Activated naive CD8-positive, alpha-beta T cell (primary cell): ENCODE results near the gene CD53.
"Not testable (repeated sequence)": the region's sequence is repeated elsewhere in the genome, so short reads cannot be mapped to it uniquely, and the experiment has no call there.

ENCODE experiments used
- H3K27ac Mint-ChIP-seq: one replicate; pipeline ENCODE4 v1.8.0; 2021; ENCODE audit warnings: mixed read lengths
- H3K27me3 Mint-ChIP-seq: one replicate; pipeline ENCODE4 v1.8.0; 2021; ENCODE audit warnings: mixed read lengths
- H3K36me3 Mint-ChIP-seq: one replicate; pipeline ENCODE4 v1.8.0; 2021; ENCODE audit warnings: mixed read lengths
- H3K4me1 Mint-ChIP-seq: one replicate; pipeline ENCODE4 v1.8.0; 2021; ENCODE audit warnings: low read depth, mixed read lengths
- H3K4me3 Mint-ChIP-seq: one replicate; pipeline ENCODE4 v1.8.0; 2021; ENCODE audit warnings: mild to moderate bottlenecking, mixed read lengths
- H3K9me3 Mint-ChIP-seq: one replicate; pipeline ENCODE4 v1.8.0; 2021; ENCODE audit warnings: low read depth, mixed read lengths

Gene CD53

GRCh38 chr1:110918016-110918415 lies 45.1 kb downstream of the CD53 start:
- Mint-ChIP-seq H3K27ac (no peak overlapping the region), H3K27me3 (no peaks in the 10 kb centered on the region), H3K9me3 (peaks cover 22% of the 10 kb centered on the region), H3K4me3 (no peak overlapping the region), H3K4me1 (peaks cover 11% of the 10 kb centered on the region), H3K36me3 (peaks cover 22% of the 10 kb centered on the region)

- no peak overlapping the region for H3K27ac Mint-ChIP-seq
- peaks cover 17% of the 10 kb centered on the region for H3K9me3 Mint-ChIP-seq
- peaks cover 3% of the 10 kb centered on the region for H3K4me1 Mint-ChIP-seq
- H3K27me3 Mint-ChIP-seq = no peaks in the 10 kb centered on the region
- H3K36me3 Mint-ChIP-seq = peaks cover 27% of the 10 kb centered on the region
- no peak overlapping the region for H3K4me3 Mint-ChIP-seq
Observed at GRCh38 chr1:110921953-110922352, 49.0 kb downstream of the CD53 start.

DNA sequence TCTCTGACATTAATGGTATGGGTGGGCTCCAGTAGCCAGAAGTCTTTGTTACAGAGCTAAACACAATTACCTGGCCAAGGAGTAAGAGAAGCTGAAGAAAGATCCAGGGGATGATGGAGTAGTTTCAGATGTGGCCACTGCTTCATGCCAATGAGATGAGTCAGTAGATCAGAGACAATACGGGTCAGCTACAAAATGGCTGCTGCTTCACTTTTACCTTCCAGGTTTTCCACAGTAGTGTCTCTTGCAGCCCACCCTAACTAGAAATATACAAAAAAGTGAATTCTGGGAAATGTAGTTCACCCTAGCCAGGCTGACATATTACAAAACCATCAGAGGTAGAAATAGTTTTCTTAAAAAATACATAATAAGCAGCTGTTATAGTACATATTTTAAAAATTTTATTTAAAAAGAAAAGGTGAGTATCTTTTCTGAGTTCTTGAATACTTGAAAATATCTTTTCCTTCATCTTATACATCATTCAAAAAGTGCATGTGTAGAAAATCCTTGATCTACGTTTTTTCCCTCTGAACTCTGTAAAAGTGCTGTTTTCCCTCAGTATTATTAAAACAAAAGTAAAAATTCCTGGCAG lies 54.6 kb downstream of the CD53 start:
- no peak overlapping the region for H3K27ac Mint-ChIP-seq
- H3K4me1 Mint-ChIP-seq = no peaks in the 10 kb centered on the region

GRCh38 chr1:110928191-110928590 lies 55.2 kb downstream of the CD53 start:
- H3K36me3 Mint-ChIP-seq = peaks cover 14% of the 10 kb centered on the region
- H3K27me3 Mint-ChIP-seq = no peaks in the 10 kb centered on the region
- no peak overlapping the region for H3K27ac Mint-ChIP-seq
- no peak overlapping the region for H3K4me3 Mint-ChIP-seq
- H3K4me1 Mint-ChIP-seq = no peaks in the 10 kb centered on the region
- H3K9me3 Mint-ChIP-seq = peaks cover 17% of the 10 kb centered on the region

More for the DNA sequence above, 54.6 kb downstream of the CD53 start:
- Mint-ChIP-seq H3K9me3 (peaks cover 20% of the 10 kb centered on the region), H3K27me3 (no peaks in the 10 kb centered on the region), H3K36me3 (peaks cover 17% of the 10 kb centered on the region), H3K4me3 (no peak overlapping the region)

DNA sequence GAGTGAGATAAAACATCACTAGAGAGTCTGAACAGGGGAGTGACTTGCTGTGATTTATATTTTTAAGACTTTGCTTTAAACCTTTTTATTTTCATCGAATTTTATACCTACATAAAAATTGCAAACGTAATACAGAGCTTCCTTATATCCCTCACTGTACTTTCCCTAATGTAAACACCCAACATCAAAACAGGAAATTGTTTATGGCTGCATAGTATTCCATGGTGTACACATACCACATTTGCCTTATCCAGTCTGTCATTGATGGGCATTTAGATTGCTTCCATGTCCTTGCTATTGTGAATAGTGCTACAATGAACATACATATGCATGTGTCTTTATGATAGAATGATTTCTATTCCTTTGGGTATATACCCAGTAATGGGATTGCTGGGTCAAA lies 56.0 kb downstream of the CD53 start:
- Mint-ChIP-seq H3K36me3 (peaks cover 12% of the 10 kb centered on the region), H3K27ac (no peak overlapping the region), H3K27me3 (no peaks in the 10 kb centered on the region), H3K4me1 (no peaks in the 10 kb centered on the region), H3K9me3 (peaks cover 17% of the 10 kb centered on the region), H3K4me3 (no peak overlapping the region)

- not testable (repeated sequence) for H3K27me3 Mint-ChIP-seq, H3K4me3 Mint-ChIP-seq, H3K4me1 Mint-ChIP-seq, H3K27ac Mint-ChIP-seq
- Mint-ChIP-seq H3K9me3 (peaks cover 26% of the 10 kb centered on the region), H3K36me3 (peaks cover 18% of the 10 kb centered on the region)
Observed at GRCh38 chr1:110931097-110931496, 58.1 kb downstream of the CD53 start.

DNA sequence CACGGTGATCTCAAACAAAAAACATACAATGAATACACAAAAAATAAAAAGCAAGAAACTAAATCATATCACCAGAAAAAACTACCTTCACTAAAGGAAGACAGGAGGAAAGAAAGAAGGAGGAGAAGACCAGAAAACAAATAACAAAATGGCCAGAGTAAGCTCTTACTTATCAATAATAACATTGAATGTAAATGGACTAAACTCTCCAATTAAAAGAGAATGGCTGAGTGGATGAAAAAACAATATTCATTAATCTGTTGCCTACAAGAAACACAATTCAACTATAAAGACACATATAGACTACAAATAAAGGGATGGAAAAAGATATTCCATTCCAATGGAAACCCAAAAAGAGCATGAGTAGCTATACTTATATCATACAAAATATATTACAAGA lies 63.6 kb downstream of the CD53 start:
- Mint-ChIP-seq H3K9me3 (peaks cover 31% of the 10 kb centered on the region), H3K27ac (no peak overlapping the region), H3K27me3 (no peaks in the 10 kb centered on the region), H3K4me1 (no peaks in the 10 kb centered on the region), H3K36me3 (peaks cover 22% of the 10 kb centered on the region), H3K4me3 (no peak overlapping the region)

DNA sequence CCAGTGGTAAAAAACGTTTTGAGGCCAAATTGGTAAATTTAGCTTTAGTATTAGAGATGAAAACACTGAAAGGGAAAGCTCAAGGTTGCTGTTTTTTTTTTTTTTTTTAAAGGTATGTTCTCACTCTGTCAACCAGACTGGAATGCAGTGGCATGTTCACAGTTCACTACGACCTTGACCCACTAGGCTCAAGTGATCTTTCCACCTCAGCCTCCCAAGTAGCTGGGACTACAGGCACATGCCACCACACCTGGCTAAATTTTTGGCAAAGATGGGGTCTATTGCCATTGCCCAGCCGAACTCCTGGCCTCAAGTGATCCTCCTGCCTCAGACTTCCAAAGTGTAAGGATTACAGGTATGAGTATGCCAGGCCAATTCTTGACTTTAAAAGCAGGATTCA lies 71.9 kb downstream of the CD53 start:
- Mint-ChIP-seq H3K27ac (no peak overlapping the region), H3K9me3 (peaks cover 18% of the 10 kb centered on the region), H3K36me3 (peaks cover 30% of the 10 kb centered on the region), H3K4me3 (no peak overlapping the region), H3K27me3 (no peaks in the 10 kb centered on the region), H3K4me1 (no peaks in the 10 kb centered on the region)

DNA sequence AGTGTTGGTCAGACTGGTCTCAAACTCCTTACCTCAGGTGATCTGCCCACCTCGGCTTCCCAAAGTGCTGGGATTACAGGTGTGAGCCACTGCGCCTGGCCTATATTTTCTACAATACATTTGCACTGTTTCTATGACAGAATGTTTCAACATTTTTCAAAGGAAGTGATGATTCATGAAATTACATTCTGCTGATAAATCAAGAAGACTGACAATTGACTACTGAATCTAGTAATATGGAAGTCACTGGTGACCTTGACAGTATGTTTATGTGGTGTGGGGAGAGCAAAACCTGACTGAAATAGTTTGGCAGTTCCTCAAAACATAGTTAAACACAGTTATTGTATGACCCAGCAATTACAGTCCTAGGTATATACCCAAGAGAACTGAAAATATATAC lies 72.7 kb downstream of the CD53 start:
- Mint-ChIP-seq H3K4me1 (no peaks in the 10 kb centered on the region), H3K9me3 (peaks cover 20% of the 10 kb centered on the region), H3K4me3 (no peak overlapping the region), H3K27me3 (no peaks in the 10 kb centered on the region), H3K36me3 (peaks cover 35% of the 10 kb centered on the region), H3K27ac (no peak overlapping the region)

DNA sequence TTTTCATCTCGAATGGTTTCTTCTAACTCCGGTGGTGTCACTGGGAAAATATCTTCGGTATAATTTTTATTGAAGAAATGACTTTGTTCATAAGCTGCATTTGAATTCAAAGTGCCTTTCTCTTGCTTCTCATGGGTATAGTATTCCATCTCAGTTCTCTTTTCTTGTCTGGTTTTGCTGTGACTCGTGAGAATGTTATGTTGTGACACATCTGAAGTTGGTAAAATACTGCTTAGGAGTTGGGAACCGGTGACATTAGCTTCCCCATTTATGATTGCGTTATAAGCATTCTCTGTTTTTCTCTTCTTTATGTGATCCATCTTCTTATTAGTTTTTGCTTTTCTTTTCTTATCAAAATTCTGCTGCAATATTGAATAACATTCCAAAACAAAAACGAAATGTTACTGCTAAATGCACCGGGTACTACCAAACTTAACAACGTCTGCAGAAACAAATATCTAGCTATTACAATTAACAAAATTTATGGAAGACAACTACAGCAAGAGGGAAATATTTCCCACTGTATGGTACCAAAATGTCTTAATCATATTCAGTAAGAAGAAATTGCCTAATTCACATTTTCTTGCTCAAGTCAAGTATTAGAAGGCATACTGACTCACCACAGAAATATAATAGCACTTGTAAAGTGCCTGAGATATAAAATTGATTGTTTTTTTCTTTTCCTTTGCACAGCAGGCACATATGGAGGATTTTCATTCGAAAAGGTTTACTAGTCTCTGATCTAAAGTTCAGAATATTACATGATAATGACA lies 75.3 kb downstream of the CD53 start:
- Mint-ChIP-seq H3K9me3 (peaks cover 27% of the 10 kb centered on the region), H3K4me3 (no peak overlapping the region), H3K27me3 (no peaks in the 10 kb centered on the region), H3K36me3 (peaks cover 52% of the 10 kb centered on the region), H3K27ac (no peak overlapping the region), H3K4me1 (no peaks in the 10 kb centered on the region)
